NCI-H226 (cell line): ENCODE measurements around the gene SGIP1.
A peak's percentile ranks its signal among the peaks of the same experiment; 100 is the strongest.
"Not testable (repeated sequence)": the region's sequence is repeated elsewhere in the genome, so short reads cannot be mapped to it uniquely, and the experiment has no call there.

Source experiments
- DNase-seq: peaks from one replicate; pipeline ENCODE4 v3.0.0-alpha.2; 2015

SGIP1 gene

DNA sequence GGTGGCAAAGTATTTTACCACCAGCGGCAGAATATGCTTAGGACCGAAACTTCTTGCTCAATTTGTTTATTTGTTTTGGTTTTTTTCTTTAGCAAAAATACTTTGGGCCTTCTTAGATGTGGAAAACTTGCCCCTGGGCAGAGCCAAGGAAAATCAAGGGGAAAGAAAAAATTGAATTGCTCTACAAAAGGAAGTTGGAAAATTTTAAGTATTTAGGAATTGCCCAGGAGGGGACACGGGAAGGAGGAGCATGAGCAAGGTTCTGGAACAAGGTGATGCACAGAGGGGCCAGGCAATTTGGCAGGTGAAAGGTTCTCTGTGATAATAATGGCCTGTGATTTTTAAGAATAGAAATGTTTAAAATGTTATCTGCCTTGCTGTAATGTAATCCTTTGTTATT, 28.6 kb downstream of the SGIP1 start:
- no peak for DNase-seq

DNA sequence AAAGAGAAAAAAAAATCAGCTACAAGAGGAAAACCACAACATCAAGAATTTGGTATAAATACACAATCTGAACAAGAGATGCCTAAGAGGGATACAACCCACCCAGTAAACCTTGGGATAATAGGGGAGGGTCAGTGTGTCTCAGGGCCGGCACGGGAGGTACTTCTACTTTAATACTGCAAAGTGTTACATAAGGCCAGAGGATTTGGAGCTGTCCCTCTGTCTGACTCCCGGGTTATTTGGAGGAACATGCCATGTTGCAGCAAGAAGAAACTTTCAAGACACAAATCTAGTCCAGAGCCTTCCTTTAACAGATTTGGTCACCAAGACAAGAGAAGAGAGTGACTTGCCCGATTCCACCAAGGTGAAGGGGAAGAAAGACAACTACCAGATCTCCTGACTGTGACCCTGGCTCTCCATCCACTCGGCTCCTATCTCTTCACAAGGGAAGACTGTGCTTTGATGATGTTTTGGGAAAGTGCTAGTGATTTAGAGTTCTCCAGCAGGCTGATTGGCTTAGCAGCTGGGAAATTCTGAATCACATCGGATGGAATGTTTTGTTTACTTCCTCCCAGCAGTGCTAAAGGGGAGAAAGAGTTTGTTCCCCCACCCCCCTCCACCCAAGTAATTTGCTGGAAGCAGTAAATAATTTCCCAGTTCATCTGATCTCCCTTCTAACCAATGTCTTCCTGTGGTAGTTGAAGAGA, 29.3 kb downstream of the SGIP1 start:
- DNase-seq, result peak; percentile 72

DNA sequence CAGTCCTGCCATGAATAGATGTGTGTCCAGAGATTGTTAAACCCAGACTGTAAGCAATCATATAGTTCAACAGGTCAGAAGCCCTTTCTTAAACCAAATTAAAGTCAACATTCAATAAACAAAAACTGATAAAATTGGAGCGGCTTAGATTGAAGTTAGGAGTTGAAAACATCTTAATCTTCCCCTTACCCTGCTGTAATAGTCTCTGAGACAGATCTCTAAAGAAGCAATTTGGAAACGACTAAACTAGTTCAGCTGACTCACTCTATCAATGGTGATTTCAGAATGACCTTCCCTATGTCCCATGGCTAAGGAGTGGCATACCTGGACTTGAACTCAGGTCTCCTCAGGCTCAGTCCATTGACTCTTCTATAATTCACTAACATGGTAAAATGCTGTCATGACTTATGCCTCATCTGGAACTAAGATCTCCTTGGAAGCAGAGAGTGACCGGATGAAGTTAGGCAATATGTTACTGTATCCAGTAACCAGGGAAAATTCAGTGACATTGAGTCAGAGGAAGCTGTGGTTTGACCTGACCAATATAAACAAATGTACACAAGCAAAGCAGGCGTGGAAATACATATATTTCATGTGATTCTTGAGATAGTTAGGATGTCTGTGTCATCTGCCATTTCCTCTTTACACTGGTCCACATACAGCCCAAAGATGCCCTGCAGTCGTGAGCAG, 30.1 kb downstream of the SGIP1 start:
- DNase-seq, result peak; percentile 85

DNA sequence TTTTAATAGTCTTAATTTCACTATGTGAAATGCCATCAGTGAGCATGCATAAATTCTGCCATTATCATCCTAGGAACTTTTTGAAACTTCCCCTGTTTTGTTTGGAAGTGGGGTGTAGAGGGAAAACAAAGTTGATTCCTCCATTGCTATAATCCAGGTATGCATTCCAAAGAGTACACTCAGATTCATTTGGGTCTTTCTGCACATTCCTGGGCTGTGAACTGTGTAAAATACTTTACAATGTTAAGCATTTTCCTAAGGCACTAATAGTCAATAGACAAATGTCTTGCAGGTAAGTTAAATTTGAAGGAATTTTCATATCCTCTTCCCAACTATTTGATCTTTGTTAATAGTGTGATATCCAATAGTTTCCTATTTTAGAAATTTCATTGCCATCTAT, 36.2 kb downstream of the SGIP1 start:
- no peak for DNase-seq

DNA sequence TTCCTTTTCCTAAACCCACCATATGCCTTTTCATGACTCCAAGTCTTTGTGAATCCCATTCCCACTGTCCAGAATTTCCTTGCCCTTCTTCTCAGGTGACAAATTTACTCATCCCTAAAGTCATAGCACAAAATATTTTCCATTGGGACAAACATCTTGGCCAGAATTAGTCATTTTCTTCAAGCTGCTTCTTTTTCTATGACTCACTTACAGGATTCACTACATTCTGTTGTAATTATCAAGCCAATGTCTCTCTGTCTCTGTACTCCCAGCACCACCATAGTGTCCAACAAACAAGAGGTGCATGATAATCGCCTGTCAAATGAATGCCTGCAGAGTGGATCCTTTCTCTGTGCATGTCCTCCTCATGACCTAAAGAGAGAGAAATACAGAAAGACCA, 37.8 kb downstream of the SGIP1 start:
- DNase-seq, result peak; percentile 9

DNA sequence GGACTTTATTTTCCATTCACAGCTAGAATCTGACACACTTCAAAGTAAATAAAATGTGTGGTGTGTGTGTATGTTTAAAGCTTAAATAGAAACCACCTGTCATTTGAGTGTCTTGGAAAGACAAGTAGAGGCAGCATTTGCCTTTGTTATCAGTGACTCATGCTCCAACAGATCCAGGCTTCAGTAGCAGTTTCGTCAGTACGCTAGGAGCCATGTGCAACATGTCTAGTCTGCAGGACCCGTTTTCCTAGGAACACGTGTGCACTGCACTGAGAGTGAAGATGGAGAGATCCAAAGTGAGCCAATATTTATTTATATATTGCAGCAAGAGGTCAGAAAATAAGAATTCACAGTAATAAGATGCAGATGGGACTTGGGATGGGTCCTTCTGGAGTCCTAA, 41.8 kb downstream of the SGIP1 start:
- peak; percentile 44 for DNase-seq

DNA sequence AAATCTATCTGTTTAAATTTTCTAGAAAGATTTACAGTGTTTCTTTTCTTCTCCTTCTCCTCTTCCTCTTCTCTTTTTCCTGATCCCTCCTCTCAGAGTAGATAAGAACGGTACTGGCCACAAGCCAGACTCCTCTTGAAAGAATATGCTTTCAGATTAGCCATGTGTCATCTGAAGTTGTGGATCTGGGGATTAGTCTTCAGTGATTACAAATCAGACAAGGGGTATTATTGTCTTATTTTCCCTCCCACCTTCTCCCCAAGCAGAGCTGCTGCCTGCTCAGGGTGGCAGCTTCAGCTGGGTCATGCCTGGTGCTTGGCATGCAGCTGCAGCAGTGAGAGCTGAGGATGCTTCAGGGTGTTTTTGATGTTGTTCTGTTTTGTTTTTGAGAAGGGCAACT, 42.7 kb downstream of the SGIP1 start:
- DNase-seq, result peak; percentile 50

DNA sequence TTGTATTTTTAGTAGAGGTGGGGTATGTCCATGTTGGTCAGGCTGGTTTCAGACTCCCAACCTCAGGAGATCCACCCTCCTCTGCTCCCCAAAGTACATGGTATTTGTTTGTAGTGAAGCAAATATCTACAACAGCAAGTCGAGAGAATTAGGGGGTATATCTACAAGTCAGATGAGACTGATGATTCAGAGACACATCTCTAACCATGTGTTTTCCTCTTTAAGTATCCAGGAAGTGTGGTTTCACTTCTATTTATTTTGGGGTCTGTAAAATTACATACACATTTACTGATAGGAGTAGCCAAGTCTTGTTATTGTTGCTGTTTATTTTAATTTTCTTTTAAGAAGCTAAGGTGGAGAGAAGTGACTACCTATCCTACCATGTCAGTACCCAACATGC, 44.9 kb downstream of the SGIP1 start:
- no peak for DNase-seq

DNA sequence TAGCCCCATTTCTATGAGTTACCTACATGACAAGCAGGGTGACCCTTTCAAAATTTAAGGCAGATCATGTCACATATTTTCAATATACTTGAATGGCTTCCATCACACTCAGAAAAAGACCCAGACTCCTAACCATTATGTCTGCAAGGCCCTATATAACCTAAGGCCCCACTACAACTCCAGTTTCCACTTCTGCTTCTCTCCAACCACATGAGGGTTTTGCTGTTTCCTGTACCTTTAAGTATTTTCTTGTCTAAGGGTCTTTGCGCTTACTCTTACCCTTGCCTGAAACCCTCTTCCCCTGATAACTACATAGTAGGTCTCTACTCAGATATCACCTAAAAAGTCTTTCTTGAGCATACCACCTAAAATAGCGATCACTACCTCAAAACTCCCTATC, 46.1 kb downstream of the SGIP1 start:
- DNase-seq, result no peak

DNA sequence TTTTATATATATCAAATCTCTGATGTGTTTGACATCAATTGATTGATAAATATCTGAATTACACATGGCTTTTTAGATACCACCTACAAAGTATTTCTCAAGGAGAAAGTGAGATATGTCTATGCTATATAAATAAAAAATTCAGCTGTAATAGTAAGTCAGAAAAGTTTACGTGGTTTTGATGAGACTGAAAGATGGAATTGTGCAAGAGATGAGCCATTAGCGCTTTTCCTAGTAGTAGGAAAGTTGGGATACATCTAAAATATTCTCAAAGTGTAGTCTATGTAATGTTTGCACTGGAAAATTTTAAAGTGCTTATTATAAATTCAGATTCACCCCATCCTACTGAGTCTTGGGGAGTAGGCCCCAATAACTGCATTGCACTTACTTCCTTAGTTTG, 49.1 kb downstream of the SGIP1 start:
- DNase-seq, result no peak

DNA sequence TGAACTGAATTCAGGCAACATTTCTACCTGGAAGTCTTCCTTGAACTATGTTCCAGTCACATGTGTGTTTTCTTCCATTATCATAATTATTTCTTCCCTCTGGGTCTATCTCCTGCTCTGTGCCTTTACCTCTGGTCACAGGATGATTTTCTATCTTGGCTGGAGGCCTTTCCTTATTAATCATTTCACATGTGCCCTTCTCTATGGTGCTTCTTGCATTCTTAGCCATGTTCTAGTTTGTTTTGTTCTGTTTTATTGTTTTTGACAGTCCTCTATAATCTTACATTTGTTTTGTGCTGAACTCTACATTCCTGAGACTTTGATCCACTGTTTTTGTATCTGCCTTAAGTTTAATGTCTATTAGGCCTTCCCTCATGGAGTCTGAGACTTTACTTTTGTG, 51.0 kb downstream of the SGIP1 start:
- DNase-seq, result no peak

DNA sequence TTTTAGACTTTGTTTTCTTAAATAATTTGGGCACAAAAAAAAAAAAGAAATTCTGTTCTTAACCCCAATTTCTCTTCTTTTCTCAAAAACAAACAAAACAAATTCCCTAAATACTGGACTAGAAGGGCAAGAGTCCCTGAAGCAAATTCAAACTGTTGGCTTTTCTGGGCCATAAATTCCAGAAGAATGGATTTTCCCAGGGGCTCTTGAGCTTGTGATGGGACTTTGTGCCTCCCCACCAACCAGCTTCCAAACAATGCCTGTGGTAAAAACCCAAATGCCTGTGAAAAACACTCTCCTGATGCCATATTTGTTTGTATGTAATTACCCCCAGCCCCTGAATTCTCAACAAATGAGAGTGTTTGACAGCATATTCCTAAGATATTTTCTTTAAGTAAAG, 55.4 kb downstream of the SGIP1 start:
- no peak for DNase-seq

DNA sequence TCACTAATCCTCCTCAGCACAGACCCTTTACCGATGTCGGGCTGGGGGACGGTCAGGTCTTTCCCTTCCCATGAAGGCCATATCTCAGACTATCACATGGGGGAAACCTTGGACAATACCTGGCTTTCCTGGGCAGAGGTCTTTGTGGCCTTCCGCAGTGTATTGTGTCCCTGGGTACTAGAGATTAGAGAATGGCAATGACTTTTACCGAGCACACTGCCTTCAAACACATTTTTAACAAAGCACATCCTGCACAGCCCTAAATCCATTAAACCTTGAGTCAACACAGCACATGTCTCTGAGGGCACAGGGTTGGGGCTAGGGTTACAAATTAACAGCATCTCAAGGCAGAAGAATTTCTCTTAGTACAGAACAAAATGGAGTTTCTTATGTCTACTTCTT, 58.2 kb downstream of the SGIP1 start:
- not testable (repeated sequence) for DNase-seq

DNA sequence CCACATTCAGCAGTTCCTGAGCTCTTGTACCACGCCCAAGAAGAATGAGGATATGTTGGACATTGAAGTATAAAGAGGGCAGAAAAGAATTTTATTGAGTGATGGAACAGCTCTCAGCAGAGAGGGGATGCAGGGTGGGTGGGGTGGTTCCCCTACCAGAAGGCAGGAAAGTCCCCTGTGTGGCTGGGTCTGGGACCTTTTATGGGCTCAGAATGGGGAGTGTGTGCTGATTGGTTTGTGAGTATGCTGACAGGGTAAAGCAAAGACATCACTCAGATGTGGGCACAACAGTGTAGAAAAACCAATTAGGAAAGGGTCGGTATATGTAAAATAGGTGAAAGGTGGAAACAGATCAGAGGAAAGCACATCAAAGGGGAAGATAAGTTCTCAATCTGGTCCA, 62.2 kb downstream of the SGIP1 start:
- DNase-seq, result no peak

DNA sequence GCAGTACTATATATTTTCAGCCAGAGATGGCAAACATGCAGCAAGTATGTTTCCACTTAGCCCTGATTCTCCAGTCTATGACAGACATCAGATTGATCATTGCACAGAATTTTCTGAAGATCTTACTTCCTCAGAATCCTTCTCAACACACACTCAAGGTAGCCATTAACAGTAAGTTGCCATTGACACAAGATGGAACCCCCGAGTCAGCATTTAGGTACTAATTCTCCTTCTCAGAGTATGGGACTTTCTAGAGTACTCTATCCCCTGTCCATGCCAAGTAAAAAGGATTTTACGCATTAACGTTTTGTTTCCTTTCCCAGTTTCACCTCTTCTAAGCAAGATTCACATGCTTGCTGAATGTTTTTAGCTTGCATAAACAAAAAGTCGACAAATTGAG, 63.5 kb downstream of the SGIP1 start:
- no peak for DNase-seq

DNA sequence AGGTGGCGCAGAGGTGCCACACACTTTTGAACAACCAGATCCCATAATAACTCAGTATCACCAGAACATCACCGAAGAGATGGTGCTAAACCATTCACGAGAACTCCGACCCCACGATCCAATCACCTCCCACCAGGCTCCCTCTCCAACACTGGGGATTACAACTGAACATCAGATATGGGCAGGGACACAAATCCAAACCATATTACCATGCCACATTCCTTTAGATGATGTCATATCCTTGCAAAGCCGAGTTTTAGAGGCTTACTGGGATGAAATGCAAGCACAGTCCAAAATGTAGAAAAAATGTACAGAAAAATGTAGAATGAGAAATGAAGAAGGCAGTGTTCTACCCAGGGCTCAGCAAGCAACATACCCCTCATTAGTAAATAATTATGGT, 64.7 kb downstream of the SGIP1 start:
- DNase-seq, result peak; percentile 69

DNA sequence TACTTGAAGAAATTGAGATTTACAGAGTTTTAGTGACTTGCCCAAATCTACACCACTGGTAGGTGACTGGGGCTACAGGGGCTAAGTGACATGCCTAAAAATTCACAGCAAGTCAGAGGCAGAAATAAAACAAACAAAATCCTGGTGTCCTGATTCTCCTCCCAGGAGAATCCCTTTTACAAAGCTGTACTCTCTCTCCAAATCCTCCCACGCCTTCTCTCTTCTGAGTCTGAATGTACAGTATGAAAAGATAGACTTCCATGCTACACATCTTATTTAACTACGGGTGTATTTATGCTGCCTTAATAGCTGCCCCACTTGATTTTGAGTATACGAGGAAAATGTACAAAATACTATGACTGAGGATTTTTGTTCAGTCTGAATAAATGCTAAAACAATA, 65.4 kb downstream of the SGIP1 start:
- no peak for DNase-seq

DNA sequence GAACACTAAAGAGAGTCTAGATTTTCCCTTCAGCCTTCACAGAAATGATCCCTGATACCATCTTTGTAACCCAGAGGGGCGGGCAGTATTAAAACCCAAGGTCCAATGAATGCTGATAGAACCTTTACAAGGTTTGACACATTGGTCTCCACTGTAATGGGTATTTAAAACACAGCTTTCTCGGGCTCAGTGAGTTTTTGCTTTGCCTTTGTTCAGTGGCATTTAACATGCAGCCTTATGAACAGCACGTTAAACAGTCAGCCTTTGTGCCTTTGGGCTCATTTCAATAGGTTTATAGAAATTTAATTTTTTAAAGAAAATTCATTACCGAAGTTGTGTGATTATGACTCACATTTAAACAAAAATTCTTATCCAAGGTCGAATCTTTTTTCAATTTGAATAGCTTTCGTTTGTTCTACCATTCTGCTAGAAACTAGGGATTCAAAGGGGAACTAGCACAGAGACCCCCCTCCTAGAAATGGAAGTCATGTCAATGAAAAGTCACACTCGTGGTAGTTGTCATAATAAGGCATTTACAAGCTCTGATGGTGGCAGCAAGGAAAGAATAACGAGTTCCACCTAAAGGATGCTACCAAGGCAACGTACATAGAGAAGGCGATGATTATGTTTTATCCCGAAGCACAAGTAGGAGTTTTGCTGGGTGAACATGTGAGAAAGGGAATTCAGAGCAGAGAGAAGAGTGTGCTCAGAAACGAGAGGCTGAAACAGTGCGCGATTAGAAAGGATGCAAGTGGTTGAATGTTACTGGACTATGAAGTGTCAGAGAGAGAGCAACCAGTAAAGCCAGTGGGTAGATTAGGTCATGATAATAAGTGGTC, 66.2 kb downstream of the SGIP1 start:
- no peak for DNase-seq

DNA sequence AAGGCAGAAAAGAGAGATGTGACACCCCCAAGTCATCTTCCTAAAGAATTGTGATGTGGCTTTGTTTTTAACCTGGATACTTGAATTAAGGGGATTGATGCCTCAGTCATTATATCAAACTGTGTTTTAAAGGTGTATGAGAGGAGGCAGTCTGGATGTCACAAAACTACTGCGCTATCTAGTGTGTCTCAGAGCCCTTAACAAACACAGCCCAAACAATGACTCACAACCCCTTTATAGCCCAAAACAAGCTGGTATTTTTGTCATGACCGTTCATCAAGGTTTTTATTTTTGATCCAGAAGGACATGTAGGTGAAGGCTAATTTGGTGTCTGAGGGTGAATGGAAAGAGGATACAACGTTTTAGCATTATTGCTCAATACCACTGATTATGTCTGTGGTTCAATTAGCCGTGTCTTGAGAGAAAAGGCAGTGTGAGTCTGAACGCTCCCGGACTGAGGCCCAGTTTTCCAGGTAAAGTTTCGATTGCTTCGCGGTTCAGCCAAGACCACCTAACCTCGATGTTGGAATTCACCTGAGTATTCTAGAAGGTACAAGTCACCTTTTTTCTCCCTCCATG, 71.6 kb downstream of the SGIP1 start:
- no peak for DNase-seq

DNA sequence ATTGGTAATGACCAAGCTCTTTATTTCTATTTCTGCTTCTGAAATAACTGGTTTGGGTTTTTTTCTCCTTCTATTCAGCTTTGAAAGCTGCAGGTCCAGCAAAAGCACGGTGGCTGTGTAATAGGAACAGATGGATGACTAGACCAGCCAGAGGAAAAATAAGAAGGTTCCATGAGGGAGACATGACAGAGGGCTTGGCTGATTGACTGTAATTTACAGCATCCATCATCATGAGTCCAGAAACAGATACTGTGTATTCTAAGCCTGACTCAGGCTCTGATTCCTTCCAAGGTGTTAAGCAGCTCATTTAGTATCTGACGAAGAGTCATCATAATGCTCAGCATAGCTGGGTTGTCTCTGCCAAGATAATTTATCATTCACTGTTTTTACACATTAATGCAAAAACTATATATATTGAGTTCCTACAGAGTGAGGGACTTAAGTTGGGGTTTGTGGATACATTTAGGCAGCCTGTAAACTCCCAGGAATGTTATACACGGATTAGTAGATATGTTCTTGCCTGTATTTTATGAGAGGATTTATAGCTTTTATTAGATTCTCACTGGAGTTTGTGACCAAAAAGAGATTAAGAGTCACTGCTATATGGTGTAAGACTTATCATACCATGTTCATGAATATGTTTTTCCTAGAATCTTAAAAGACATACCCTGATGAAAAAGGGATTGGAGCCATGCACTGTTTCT, 72.6 kb downstream of the SGIP1 start:
- DNase-seq, result no peak

DNA sequence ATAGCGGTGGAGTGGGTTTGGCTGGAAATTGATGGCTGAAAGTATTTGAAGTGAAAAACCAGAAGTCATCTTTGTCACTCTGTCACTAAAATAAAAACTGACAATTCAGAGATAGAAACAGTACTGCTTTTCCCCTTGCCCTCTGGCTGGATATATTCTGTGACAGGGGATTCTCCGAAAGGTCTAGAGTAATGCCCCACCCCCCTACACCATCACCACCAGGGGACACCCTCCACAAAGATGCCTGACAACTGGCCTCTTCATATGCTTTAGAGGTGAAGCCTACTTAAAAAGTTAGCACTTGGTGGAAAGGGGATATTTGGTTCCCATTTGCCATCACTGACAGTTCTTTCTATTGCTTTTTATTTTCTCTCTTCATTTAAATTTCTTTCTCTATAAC, 73.5 kb downstream of the SGIP1 start:
- no peak for DNase-seq

DNA sequence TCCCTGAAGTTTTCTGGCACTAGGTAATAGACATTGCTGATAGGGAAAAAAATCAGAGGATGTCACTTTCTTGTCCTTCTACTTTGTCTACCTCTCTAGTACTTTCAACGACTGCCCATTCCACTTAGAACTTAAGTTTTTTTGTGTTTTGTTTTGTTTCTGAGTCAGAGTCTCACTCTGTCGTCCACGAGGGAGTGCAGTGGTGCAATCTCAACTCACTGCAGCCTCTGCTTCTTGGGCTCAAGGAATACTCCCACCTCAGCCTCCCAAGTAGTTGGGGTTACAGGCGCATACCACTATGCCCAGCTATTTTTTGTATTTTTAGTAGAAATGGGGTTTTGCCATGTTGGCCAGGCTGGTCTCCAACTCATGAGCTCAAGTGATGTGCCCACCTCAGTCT, 79.2 kb downstream of the SGIP1 start:
- DNase-seq, result no peak
